A549 (cell line): ENCODE data around the gene TRIM58. TPM values are rescaled to one million over a fixed set of nuclear protein-coding genes. Genes with fewer than 3 reads are reported as not detected.

Experiments
- ATAC-seq, 2 experiments: fragments of 200-7000 bp in 1 of 2; fragments of >200 bp in 1 of 2; cut with Nextera tagmentation in 1 of 2; cut with Tn5 transposase in 1 of 2; 3 replicates each; pipeline versions ENCODE4 v1.8.0 to v1.9.1; 2018 to 2020; ENCODE audit warnings: mild to moderate bottlenecking in 1 of 2, moderate library complexity in 1 of 2
- CTCF ChIA-PET: fragments of 300-600 bp; sonication (Branson Sonifier 250); formaldehyde crosslinking; extraction: SDS; loops from one replicate; lab custom pipeline; 2021; ENCODE audit warnings: antibody characterized with exemption, inconsistent platforms; lab: Yijun Ruan, JAX
- POLR2A ChIA-PET: fragments of 350-600 bp; formaldehyde crosslinking; extraction: SDS; loops from one replicate; lab custom pipeline; 2021; ENCODE audit warnings: antibody characterized with exemption, inconsistent platforms; lab: Yijun Ruan, JAX
- DNase-seq, 2 experiments: peaks; one replicate each; pipeline versions ENCODE4 v3.0.0 to v3.0.0-alpha.2; 2011 to 2016; ENCODE audit warnings: low read depth in 1 of 2, low spot score in 1 of 2
- FAIRE-seq: peaks from 2 replicates; lab custom pipeline; 2011; peaks lifted over from hg19 to GRCh38; lab: Jason Lieb, UNC
- H3K27ac ChIP-seq, 2 experiments: fragments of >200 bp; sonication (Bioruptor Twin); formaldehyde crosslinking; 3 replicates each; pipeline ENCODE4 v1.5.1; 2016 to 2017
- H3K4me1 ChIP-seq: fragments of >200 bp; sonication (Bioruptor Twin); formaldehyde crosslinking; 3 replicates; pipeline ENCODE4 v1.6.1; 2016
- H3K4me2 ChIP-seq: fragments of >200 bp; sonication (Bioruptor Twin); formaldehyde crosslinking; 3 replicates; pipeline ENCODE4 v1.6.1; 2016
- H3K4me3 ChIP-seq: fragments of >200 bp; sonication (Bioruptor Twin); formaldehyde crosslinking; 3 replicates; pipeline ENCODE4 v1.5.1; 2016
- H3K9me3 ChIP-seq: fragments of >200 bp; sonication (Bioruptor Twin); formaldehyde crosslinking; 3 replicates; pipeline ENCODE4 v1.6.1; 2016
- CBX2 ChIP-seq: fragments of 200-600 bp; sonication (generic); IDR thresholded peaks from 2 replicates; pipeline ENCODE4 v1.6.1; 2016; ENCODE audit warnings: low read depth, mild to moderate bottlenecking, borderline replicate concordance
- CBX8 ChIP-seq: fragments of 200-600 bp; sonication (generic); IDR thresholded peaks from 2 replicates; pipeline ENCODE4 v1.6.1; 2016
- CHD2 ChIP-seq: fragments of 150-350 bp; IDR thresholded peaks from 2 replicates; pipeline ENCODE4 v1.6.1; 2014; ENCODE audit warnings: low read length; ENCODE audit not compliant: partially characterized antibody
- CHD4 ChIP-seq: fragments of 200-600 bp; sonication (generic); IDR thresholded peaks from 2 replicates; pipeline ENCODE4 v1.6.1; 2016; ENCODE audit warnings: antibody characterized with exemption, mild to moderate bottlenecking, borderline replicate concordance
- EHMT2 ChIP-seq: fragments of 200-600 bp; sonication (generic); IDR thresholded peaks from 2 replicates; pipeline ENCODE4 v1.6.1; 2016; ENCODE audit warnings: antibody characterized with exemption, low read depth, mild to moderate bottlenecking, moderate library complexity
- FOSB ChIP-seq: fragments of 250-450 bp; sonication (Bioruptor Pico); IDR thresholded peaks from 2 replicates; pipeline ENCODE4 v1.5.0; 2020; ENCODE audit warnings: mild to moderate bottlenecking, moderate library complexity
- HEYL ChIP-seq: fragments of 250-450 bp; sonication (Bioruptor Pico); IDR thresholded peaks from 2 replicates; pipeline ENCODE4 v1.8.0; 2021; ENCODE audit warnings: mild to moderate bottlenecking, moderate library complexity
- HOXA7 ChIP-seq: fragments of 250-450 bp; sonication (Bioruptor Pico); IDR thresholded peaks from 2 replicates; pipeline ENCODE4 v1.5.0; 2020; ENCODE audit warnings: mild to moderate bottlenecking, moderate library complexity
- HOXB13 ChIP-seq: fragments of 250-450 bp; sonication (Bioruptor Pico); IDR thresholded peaks from 2 replicates; pipeline ENCODE4 v1.5.0; 2020; ENCODE audit warnings: low read depth, mild to moderate bottlenecking, moderate library complexity
- HOXB5 ChIP-seq: fragments of 250-450 bp; sonication (Bioruptor Pico); IDR thresholded peaks from 2 replicates; pipeline ENCODE4 v1.5.0; 2020; ENCODE audit warnings: mild to moderate bottlenecking, moderate library complexity
- KDM1A ChIP-seq: fragments of 200-600 bp; sonication (generic); IDR thresholded peaks from 2 replicates; pipeline ENCODE4 v1.6.1; 2016; ENCODE audit warnings: low read depth, mild to moderate bottlenecking
- MYC ChIP-seq: IDR thresholded peaks from 2 replicates; pipeline ENCODE4 v1.6.1; 2012; ENCODE audit warnings: mild to moderate bottlenecking, inconsistent platforms, low read length, improper control_type of control experiment, borderline replicate concordance
- PHF8 ChIP-seq: fragments of 200-600 bp; sonication (generic); IDR thresholded peaks from 2 replicates; pipeline ENCODE4 v1.6.1; 2016; ENCODE audit warnings: low read depth, mild to moderate bottlenecking, antibody characterized with exemption, moderate library complexity, borderline replicate concordance
- POLR2A ChIP-seq: IDR thresholded peaks from 2 replicates; pipeline ENCODE4 v1.6.1; 2012; ENCODE audit warnings: mild to moderate bottlenecking, low read length
- POLR2AphosphoS2 ChIP-seq: conservative IDR thresholded peaks from 2 replicates; pipeline ENCODE4 v1.6.1; 2012; ENCODE audit warnings: low read length, improper control_type of control experiment, inconsistent platforms
- RFX5 ChIP-seq: fragments of 450-650 bp; IDR thresholded peaks from 2 replicates; pipeline ENCODE4 v1.7.1; 2014; ENCODE audit warnings: antibody characterized with exemption, mild to moderate bottlenecking, moderate library complexity
- RNF2 ChIP-seq: fragments of 200-600 bp; sonication (generic); IDR thresholded peaks from 2 replicates; pipeline ENCODE4 v1.6.1; 2016; ENCODE audit warnings: low read depth, mild to moderate bottlenecking, antibody characterized with exemption, moderate library complexity, borderline replicate concordance
- SMC3 ChIP-seq: fragments of >200 bp; sonication (Bioruptor Twin); formaldehyde crosslinking; IDR thresholded peaks from 3 replicates; pipeline ENCODE4 v1.6.1; 2018; ENCODE audit warnings: inconsistent platforms
- TFCP2L1 ChIP-seq: fragments of 250-450 bp; sonication (Bioruptor Pico); IDR thresholded peaks from 2 replicates; pipeline ENCODE4 v1.5.0; 2021; ENCODE audit warnings: mild to moderate bottlenecking
- ZNF302 ChIP-seq: fragments of 250-450 bp; sonication (Bioruptor Pico); IDR thresholded peaks from 2 replicates; pipeline ENCODE4 v1.9.0; 2021; ENCODE audit warnings: inconsistent platforms, mild to moderate bottlenecking, moderate library complexity
- ZSCAN20 ChIP-seq: fragments of 250-450 bp; sonication (Bioruptor Pico); IDR thresholded peaks from 2 replicates; pipeline ENCODE4 v1.8.0; 2022; ENCODE audit warnings: mild to moderate bottlenecking, moderate library complexity
- WGBS: methylation state at CpG from one replicate; pipeline ENCODE4 v1.1.6; 2017; ENCODE audit errors: missing lambda C conversion rate; 5-methylcytosine and 5-hydroxymethylcytosine counted together
- polyA plus RNA-seq, 4 experiments: library from polyadenylated mRNA; depleted of rRNA in 3 of 4; stranded (reverse); fragments of >200 nt; fragmentation: RNase III in 1 of 4; extraction: RNeasy Plus Mini Kit Qiagen cat#74134 plus additional on column Dnase treatment in 1 of 4; gene quantifications; 2 replicates in 3 of 4; 3 replicates in 1 of 4; pipeline ENCODE4 v1.2.3, GENCODE V29; 2011 to 2017
- TF ChIP-seq, protein P1 (sequence below): IDR thresholded peaks from 2 replicates; pipeline ENCODE4 v1.6.1; 2012
- TF ChIP-seq, protein P2 (sequence below): fragments of 250-450 bp; sonication (Bioruptor Pico); IDR thresholded peaks from 2 replicates; pipeline ENCODE4 v1.5.0; 2021; ENCODE audit warnings: mild to moderate bottlenecking, moderate library complexity, borderline replicate concordance
- TF ChIP-seq, protein P3 (sequence below): fragments of 450-650 bp; IDR thresholded peaks from 2 replicates; pipeline ENCODE4 v1.6.1; 2014; ENCODE audit warnings: antibody characterized with exemption
- TF ChIP-seq, protein P4 (sequence below): fragments of 200-600 bp; sonication (generic); IDR thresholded peaks from 2 replicates; pipeline ENCODE4 v1.6.1; 2016; ENCODE audit warnings: antibody characterized with exemption, mild to moderate bottlenecking, moderate library complexity
- TF ChIP-seq, protein P5 (sequence below): fragments of >200 bp; sonication (Bioruptor Twin); formaldehyde crosslinking; IDR thresholded peaks from 3 replicates; pipeline ENCODE4 v1.5.1; 2016

Gene TRIM58
- polyA plus RNA-seq, 2 of the 4 experiments (the other 2 are of a cell fraction), result not detected

DNA sequence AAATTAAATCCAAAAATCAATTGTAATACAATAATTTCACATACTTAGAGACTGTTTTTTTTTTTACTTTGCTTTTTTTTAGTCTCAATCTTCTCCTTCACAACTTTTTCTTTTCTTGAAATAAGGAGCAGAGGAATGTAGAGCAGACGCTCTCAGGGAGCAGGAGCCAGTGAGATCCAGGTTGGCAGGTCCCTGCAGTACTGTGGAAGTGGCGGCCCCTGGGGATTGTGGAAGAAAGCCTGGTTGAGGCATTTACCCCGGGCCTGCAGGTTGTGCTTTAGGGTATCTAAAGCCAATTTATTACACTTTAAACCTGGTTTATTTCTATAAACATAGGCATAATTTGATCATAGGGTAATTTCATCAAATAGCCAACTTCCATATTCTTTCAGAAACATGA, 67.0 kb downstream of the TRIM58 start:
- DNase-seq, result no peak
- ChIA-PET CTCF (no interaction called here), POLR2A (no interaction called here)
- no peak overlapping the region for H3K4me2 ChIP-seq
- H3K27ac ChIP-seq, result no peak overlapping the region
- no peaks in the 10 kb centered on the region for H3K9me3 ChIP-seq
- FAIRE-seq, result no peak
- 10% methylated on average over 3 of the region's 3 CpGs for WGBS
- ATAC-seq, result no peak
- no peak overlapping the region for H3K4me3 ChIP-seq
- no peaks in the 10 kb centered on the region for H3K4me1 ChIP-seq
- no peak for TF ChIP-seq KDM1A
- TF ChIP-seq HEYL, result no peak
- TF ChIP-seq FOSB, result no peak
- TF ChIP-seq HOXB13 (CRISPR knock-in tag), result no peak
- TF ChIP-seq, protein P1, sequence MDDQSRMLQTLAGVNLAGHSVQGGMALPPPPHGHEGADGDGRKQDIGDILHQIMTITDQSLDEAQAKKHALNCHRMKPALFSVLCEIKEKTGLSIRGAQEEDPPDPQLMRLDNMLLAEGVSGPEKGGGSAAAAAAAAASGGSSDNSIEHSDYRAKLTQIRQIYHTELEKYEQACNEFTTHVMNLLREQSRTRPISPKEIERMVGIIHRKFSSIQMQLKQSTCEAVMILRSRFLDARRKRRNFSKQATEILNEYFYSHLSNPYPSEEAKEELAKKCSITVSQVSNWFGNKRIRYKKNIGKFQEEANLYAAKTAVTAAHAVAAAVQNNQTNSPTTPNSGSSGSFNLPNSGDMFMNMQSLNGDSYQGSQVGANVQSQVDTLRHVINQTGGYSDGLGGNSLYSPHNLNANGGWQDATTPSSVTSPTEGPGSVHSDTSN, result no peak
- TF ChIP-seq EHMT2, result no peak
- TF ChIP-seq RNF2, result no peak
- TF ChIP-seq CHD2, result no peak
- no peak for TF ChIP-seq SMC3
- TF ChIP-seq CBX2, result no peak
- TF ChIP-seq ZNF302 (CRISPR knock-in tag), result no peak
- TF ChIP-seq POLR2AphosphoS2, result no peak
- no peak for TF ChIP-seq POLR2A
- TF ChIP-seq, protein P2, sequence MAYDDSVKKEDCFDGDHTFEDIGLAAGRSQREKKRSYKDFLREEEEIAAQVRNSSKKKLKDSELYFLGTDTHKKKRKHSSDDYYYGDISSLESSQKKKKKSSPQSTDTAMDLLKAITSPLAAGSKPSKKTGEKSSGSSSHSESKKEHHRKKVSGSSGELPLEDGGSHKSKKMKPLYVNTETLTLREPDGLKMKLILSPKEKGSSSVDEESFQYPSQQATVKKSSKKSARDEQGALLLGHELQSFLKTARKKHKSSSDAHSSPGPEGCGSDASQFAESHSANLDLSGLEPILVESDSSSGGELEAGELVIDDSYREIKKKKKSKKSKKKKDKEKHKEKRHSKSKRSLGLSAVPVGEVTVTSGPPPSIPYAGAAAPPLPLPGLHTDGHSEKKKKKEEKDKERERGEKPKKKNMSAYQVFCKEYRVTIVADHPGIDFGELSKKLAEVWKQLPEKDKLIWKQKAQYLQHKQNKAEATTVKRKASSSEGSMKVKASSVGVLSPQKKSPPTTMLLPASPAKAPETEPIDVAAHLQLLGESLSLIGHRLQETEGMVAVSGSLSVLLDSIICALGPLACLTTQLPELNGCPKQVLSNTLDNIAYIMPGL, result no peak
- TF ChIP-seq ZSCAN20 (CRISPR knock-in tag), result no peak

DNA sequence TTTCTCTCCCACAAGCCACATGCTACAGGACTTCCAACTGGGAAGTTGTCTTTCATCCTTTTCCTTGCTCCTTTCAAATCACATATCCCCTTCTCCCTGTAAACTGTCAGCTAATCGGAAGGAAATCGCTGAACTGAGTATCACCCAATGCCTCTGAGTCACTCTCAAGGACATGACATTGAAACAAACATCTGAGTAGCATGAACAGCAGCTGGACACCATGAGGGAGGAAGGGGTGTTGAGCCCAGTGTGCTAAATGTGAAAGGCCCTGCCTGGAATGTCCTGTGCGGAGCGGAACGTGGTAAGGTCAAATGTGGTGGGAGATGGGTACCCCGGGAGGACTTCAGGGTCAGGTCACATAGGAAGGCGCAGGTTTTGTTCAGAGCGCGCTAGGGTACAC, 67.9 kb downstream of the TRIM58 start, which contains the start of gene OR2AJ1:
Gene OR2AJ1 (plus strand): TSS at position 22 of the 400 bp plus-strand sequence. CDS start 8,880 bp downstream, outside the sequence.
- DNase-seq, result no peak
- no peak within 1 kb of the TSS for H3K27ac ChIP-seq
- FAIRE-seq, result no peak
- CTCF ChIA-PET, result no interaction called here
- no peak within 1 kb of the TSS for H3K4me3 ChIP-seq
- TF ChIP-seq CBX8, result no peak
- no peak for TF ChIP-seq MYC
- no peak for TF ChIP-seq TFCP2L1 (CRISPR knock-in tag)
- TF ChIP-seq, protein P3, sequence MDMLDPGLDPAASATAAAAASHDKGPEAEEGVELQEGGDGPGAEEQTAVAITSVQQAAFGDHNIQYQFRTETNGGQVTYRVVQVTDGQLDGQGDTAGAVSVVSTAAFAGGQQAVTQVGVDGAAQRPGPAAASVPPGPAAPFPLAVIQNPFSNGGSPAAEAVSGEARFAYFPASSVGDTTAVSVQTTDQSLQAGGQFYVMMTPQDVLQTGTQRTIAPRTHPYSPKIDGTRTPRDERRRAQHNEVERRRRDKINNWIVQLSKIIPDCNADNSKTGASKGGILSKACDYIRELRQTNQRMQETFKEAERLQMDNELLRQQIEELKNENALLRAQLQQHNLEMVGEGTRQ, result no peak
- TF ChIP-seq HOXA7, result no peak
- TF ChIP-seq HOXB5 (CRISPR knock-in tag), result no peak
- TF ChIP-seq, protein P4, sequence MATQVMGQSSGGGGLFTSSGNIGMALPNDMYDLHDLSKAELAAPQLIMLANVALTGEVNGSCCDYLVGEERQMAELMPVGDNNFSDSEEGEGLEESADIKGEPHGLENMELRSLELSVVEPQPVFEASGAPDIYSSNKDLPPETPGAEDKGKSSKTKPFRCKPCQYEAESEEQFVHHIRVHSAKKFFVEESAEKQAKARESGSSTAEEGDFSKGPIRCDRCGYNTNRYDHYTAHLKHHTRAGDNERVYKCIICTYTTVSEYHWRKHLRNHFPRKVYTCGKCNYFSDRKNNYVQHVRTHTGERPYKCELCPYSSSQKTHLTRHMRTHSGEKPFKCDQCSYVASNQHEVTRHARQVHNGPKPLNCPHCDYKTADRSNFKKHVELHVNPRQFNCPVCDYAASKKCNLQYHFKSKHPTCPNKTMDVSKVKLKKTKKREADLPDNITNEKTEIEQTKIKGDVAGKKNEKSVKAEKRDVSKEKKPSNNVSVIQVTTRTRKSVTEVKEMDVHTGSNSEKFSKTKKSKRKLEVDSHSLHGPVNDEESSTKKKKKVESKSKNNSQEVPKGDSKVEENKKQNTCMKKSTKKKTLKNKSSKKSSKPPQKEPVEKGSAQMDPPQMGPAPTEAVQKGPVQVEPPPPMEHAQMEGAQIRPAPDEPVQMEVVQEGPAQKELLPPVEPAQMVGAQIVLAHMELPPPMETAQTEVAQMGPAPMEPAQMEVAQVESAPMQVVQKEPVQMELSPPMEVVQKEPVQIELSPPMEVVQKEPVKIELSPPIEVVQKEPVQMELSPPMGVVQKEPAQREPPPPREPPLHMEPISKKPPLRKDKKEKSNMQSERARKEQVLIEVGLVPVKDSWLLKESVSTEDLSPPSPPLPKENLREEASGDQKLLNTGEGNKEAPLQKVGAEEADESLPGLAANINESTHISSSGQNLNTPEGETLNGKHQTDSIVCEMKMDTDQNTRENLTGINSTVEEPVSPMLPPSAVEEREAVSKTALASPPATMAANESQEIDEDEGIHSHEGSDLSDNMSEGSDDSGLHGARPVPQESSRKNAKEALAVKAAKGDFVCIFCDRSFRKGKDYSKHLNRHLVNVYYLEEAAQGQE, result no peak
- no peak for TF ChIP-seq PHF8
- TF ChIP-seq CHD4, result no peak
- TF ChIP-seq EHMT2, result no peak
- TF ChIP-seq CHD2, result no peak
- TF ChIP-seq, protein P5, sequence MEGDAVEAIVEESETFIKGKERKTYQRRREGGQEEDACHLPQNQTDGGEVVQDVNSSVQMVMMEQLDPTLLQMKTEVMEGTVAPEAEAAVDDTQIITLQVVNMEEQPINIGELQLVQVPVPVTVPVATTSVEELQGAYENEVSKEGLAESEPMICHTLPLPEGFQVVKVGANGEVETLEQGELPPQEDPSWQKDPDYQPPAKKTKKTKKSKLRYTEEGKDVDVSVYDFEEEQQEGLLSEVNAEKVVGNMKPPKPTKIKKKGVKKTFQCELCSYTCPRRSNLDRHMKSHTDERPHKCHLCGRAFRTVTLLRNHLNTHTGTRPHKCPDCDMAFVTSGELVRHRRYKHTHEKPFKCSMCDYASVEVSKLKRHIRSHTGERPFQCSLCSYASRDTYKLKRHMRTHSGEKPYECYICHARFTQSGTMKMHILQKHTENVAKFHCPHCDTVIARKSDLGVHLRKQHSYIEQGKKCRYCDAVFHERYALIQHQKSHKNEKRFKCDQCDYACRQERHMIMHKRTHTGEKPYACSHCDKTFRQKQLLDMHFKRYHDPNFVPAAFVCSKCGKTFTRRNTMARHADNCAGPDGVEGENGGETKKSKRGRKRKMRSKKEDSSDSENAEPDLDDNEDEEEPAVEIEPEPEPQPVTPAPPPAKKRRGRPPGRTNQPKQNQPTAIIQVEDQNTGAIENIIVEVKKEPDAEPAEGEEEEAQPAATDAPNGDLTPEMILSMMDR, result no peak
- TF ChIP-seq RFX5, result no peak
- no peaks in the 10 kb centered on the region for H3K4me1 ChIP-seq
- WGBS, result 7% methylated on average over 9 of the region's 9 CpGs
- no peak within 1 kb of the TSS for H3K4me2 ChIP-seq
- POLR2A ChIA-PET, result no interaction called here
- ATAC-seq, result no peak
- H3K9me3 ChIP-seq, result no peaks in the 10 kb centered on the region
